ENCODE data around the gene TFAP2A. TPM values are rescaled to one million over a fixed set of nuclear protein-coding genes. Genes with fewer than 3 reads are reported as not detected.

Gene TFAP2A
- total and polyA plus RNA-seq, 7 experiments from 2014 or later: not detected

DNA sequence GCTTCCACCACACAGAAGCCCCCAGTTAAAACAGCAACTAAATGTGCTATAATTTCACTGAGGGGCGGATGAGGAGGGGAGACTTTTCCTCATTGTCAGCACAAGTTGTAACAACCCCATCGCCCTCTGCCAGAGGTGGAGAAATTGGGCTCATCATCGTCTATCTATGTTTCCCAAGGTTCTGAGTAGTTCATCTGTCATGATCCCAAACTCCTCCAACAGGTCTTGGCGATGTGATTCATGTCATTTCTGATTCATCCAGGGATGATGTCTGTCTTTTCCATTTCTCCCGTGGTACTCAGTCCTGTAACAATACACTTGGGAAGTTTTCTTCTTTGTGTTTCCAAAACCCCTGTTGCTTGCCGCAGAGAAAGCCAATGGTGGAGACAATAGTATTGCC lies 51.0 kb downstream of the TFAP2A start:
- Mint-ChIP-seq H3K27ac (no peak overlapping the region), H3K9me3 (peaks cover 0 to 25% (median 7%) of the 10 kb centered on the region in 11 donors), H3K36me3 (no peaks in the 10 kb centered on the region), H3K4me3 (no peak overlapping the region), H3K4me1 (no peaks in the 10 kb centered on the region), H3K27me3 (peaks cover 0 to 29% (median 16%) of the 10 kb centered on the region in 5 donors)
- no peaks in the 10 kb centered on the region for H3K27me3 ChIP-seq (ENCODE audit: control insufficient read depth in 2 of 2, insufficient read depth in 2 of 2, low read length in 2 of 2)
- no peak overlapping the region for H3K4me3 ChIP-seq (ENCODE audit: low read length)
- no peak for ATAC-seq
- DNase-seq: no peak
- ChIA-PET CTCF (no interaction called here), POLR2A (no interaction called here)
- no peaks in the 10 kb centered on the region for H3K36me3 ChIP-seq (ENCODE audit: control insufficient read depth in 2 of 3, insufficient read depth in 3 of 3, low read length in 3 of 3)
- intact Hi-C loops (cut with micrococcal nuclease): no loop called here
- peaks cover 0 to 5% (median 0%) of the 10 kb centered on the region in 3 experiments for H3K9me3 ChIP-seq (ENCODE audit: control insufficient read depth in 2 of 3, low read length in 3 of 3)
- H3K4me1 ChIP-seq (ENCODE audit: control insufficient read depth in 2 of 2, insufficient read depth in 2 of 2, low read length in 2 of 2): no peaks in the 10 kb centered on the region
- H3K27ac ChIP-seq (ENCODE audit: low read depth, low read length): no peak overlapping the region

- Histone ChIP-seq H3K9me3 (ENCODE audit: control insufficient read depth in 2 of 3, low read length in 3 of 3) (peaks cover 0 to 5% (median 0%) of the 10 kb centered on the region in 3 experiments), H3K36me3 (ENCODE audit: control insufficient read depth in 2 of 3, insufficient read depth in 3 of 3, low read length in 3 of 3) (no peaks in the 10 kb centered on the region), H3K27me3 (ENCODE audit: control insufficient read depth in 2 of 2, insufficient read depth in 2 of 2, low read length in 2 of 2) (no peaks in the 10 kb centered on the region), H3K27ac (ENCODE audit: low read depth, low read length) (no peak overlapping the region), H3K4me1 (ENCODE audit: control insufficient read depth in 2 of 2, insufficient read depth in 2 of 2, low read length in 2 of 2) (no peaks in the 10 kb centered on the region), H3K4me3 (ENCODE audit: low read length) (no peak overlapping the region)
- Mint-ChIP-seq H3K27me3 (peaks cover 0 to 24% (median 23%) of the 10 kb centered on the region in 5 donors), H3K9me3 (peaks cover 0 to 25% (median 7%) of the 10 kb centered on the region in 11 donors), H3K36me3 (peaks cover 0 to 4% (median 0%) of the 10 kb centered on the region in 5 donors), H3K4me1 (no peaks in the 10 kb centered on the region), H3K4me3 (no peak overlapping the region), H3K27ac (no peak overlapping the region)
- ChIA-PET POLR2A (no interaction called here), CTCF (no interaction called here)
- no peak for DNase-seq
- no peak for ATAC-seq
- intact Hi-C loops (cut with micrococcal nuclease): no loop called here
These were observed 52.6 kb downstream of the TFAP2A start for GRCh38 chr6:10362300-10362699.

GRCh38 chr6:10361428-10361827 lies 53.4 kb downstream of the TFAP2A start:
- ChIA-PET CTCF (no interaction called here), POLR2A (no interaction called here)
- no peaks in the 10 kb centered on the region for H3K36me3 ChIP-seq (ENCODE audit: control insufficient read depth in 2 of 3, insufficient read depth in 3 of 3, low read length in 3 of 3)
- ATAC-seq (no peak), DNase-seq (no peak)
- no peaks in the 10 kb centered on the region for H3K4me1 ChIP-seq (ENCODE audit: control insufficient read depth in 2 of 2, insufficient read depth in 2 of 2, low read length in 2 of 2)
- Mint-ChIP-seq H3K9me3 (peaks cover 0 to 23% (median 7%) of the 10 kb centered on the region in 11 donors), H3K27me3 (peaks cover 0 to 25% (median 16%) of the 10 kb centered on the region in 5 donors), H3K4me1 (no peaks in the 10 kb centered on the region), H3K4me3 (no peak overlapping the region), H3K27ac (no peak overlapping the region), H3K36me3 (peaks cover 0 to 4% (median 0%) of the 10 kb centered on the region in 5 donors)
- H3K9me3 ChIP-seq (ENCODE audit: control insufficient read depth in 2 of 3, low read length in 3 of 3): peaks cover 0 to 5% (median 0%) of the 10 kb centered on the region in 3 experiments
- no peaks in the 10 kb centered on the region for H3K27me3 ChIP-seq (ENCODE audit: control insufficient read depth in 2 of 2, insufficient read depth in 2 of 2, low read length in 2 of 2)
- intact Hi-C loops (cut with micrococcal nuclease): no loop called here
- H3K4me3 ChIP-seq (ENCODE audit: low read length): no peak overlapping the region
- H3K27ac ChIP-seq (ENCODE audit: low read depth, low read length): no peak overlapping the region

- no peak for ATAC-seq
- Histone ChIP-seq H3K4me3 (ENCODE audit: low read length) (no peak overlapping the region), H3K27me3 (ENCODE audit: control insufficient read depth in 2 of 2, insufficient read depth in 2 of 2, low read length in 2 of 2) (no peaks in the 10 kb centered on the region), H3K4me1 (ENCODE audit: control insufficient read depth in 2 of 2, insufficient read depth in 2 of 2, low read length in 2 of 2) (no peaks in the 10 kb centered on the region), H3K27ac (ENCODE audit: low read depth, low read length) (no peak overlapping the region), H3K36me3 (ENCODE audit: control insufficient read depth in 2 of 3, insufficient read depth in 3 of 3, low read length in 3 of 3) (no peaks in the 10 kb centered on the region), H3K9me3 (ENCODE audit: control insufficient read depth in 2 of 3, low read length in 3 of 3) (peaks cover 0 to 5% (median 0%) of the 10 kb centered on the region in 3 experiments)
- Mint-ChIP-seq H3K27ac (peak overlapping the region in 1 of 9 donors; percentile 62), H3K4me1 (no peaks in the 10 kb centered on the region), H3K36me3 (peaks cover 0 to 4% (median 0%) of the 10 kb centered on the region in 5 donors), H3K27me3 (peaks cover 4 to 24% (median 21%) of the 10 kb centered on the region in 5 donors), H3K4me3 (no peak overlapping the region), H3K9me3 (peaks cover 0 to 15% (median 6%) of the 10 kb centered on the region in 11 donors)
- intact Hi-C loops (cut with micrococcal nuclease): no loop called here
- ChIA-PET CTCF (no interaction called here), POLR2A (no interaction called here)
- no peak for DNase-seq
These were observed 55.3 kb downstream of the TFAP2A start for GRCh38 chr6:10359581-10359980.

- Mint-ChIP-seq H3K27me3 (peaks cover 4 to 25% (median 11%) of the 10 kb centered on the region in 5 donors), H3K27ac (no peak overlapping the region), H3K9me3 (peaks cover 0 to 12% (median 0%) of the 10 kb centered on the region in 11 donors), H3K4me3 (no peak overlapping the region), H3K4me1 (no peaks in the 10 kb centered on the region), H3K36me3 (peaks cover 0 to 4% (median 0%) of the 10 kb centered on the region in 5 donors)
- no peaks in the 10 kb centered on the region for H3K27me3 ChIP-seq (ENCODE audit: control insufficient read depth in 2 of 2, insufficient read depth in 2 of 2, low read length in 2 of 2)
- H3K9me3 ChIP-seq (ENCODE audit: control insufficient read depth in 2 of 3, low read length in 3 of 3): no peaks in the 10 kb centered on the region
- intact Hi-C loops (cut with micrococcal nuclease): no loop called here
- no peak overlapping the region for H3K27ac ChIP-seq (ENCODE audit: low read depth, low read length)
- POLR2A ChIA-PET: no interaction called here
- ATAC-seq (no peak), DNase-seq (no peak)
- H3K36me3 ChIP-seq (ENCODE audit: control insufficient read depth in 2 of 3, insufficient read depth in 3 of 3, low read length in 3 of 3): no peaks in the 10 kb centered on the region
- H3K4me1 ChIP-seq (ENCODE audit: control insufficient read depth in 2 of 2, insufficient read depth in 2 of 2, low read length in 2 of 2): no peaks in the 10 kb centered on the region
- CTCF ChIA-PET: no interaction called here
- no peak overlapping the region for H3K4me3 ChIP-seq (ENCODE audit: low read length)
These were observed 59.7 kb downstream of the TFAP2A start for GRCh38 chr6:10355115-10355702.

DNA sequence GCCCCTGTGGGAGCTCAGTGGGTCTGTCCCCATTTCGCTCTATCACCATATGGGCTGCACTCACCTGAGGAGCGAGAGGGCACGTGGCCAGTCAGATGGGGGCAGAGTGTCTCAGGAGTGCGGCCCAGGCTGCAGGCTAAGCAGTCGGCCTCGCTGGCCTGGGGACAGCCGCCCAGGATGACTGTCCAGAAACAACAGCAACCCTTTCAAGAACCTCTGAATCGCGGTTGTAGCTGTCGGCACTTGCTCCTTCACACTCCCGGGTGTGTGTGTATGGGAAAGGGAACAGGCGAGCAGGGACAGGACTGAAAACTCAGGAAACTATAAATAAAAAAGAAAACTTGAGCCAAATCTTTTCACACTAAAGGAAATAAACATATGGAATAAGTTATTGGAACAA lies 63.1 kb downstream of the TFAP2A start:
- Histone ChIP-seq H3K9me3 (ENCODE audit: control insufficient read depth in 2 of 3, low read length in 3 of 3) (no peaks in the 10 kb centered on the region), H3K27me3 (ENCODE audit: control insufficient read depth in 2 of 2, insufficient read depth in 2 of 2, low read length in 2 of 2) (no peaks in the 10 kb centered on the region), H3K4me1 (ENCODE audit: control insufficient read depth in 2 of 2, insufficient read depth in 2 of 2, low read length in 2 of 2) (no peaks in the 10 kb centered on the region), H3K36me3 (ENCODE audit: control insufficient read depth in 2 of 3, insufficient read depth in 3 of 3, low read length in 3 of 3) (no peaks in the 10 kb centered on the region), H3K27ac (ENCODE audit: low read depth, low read length) (no peak overlapping the region), H3K4me3 (ENCODE audit: low read length) (no peak overlapping the region)
- Mint-ChIP-seq H3K4me3 (no peak overlapping the region), H3K36me3 (no peaks in the 10 kb centered on the region), H3K4me1 (no peaks in the 10 kb centered on the region), H3K27ac (no peak overlapping the region), H3K9me3 (peaks cover 0 to 16% (median 0%) of the 10 kb centered on the region in 11 donors), H3K27me3 (peaks cover 4 to 29% (median 14%) of the 10 kb centered on the region in 5 donors)
- DNase-seq (no peak), ATAC-seq (no peak)
- ChIA-PET POLR2A (no interaction called here), CTCF (no interaction called here)
- intact Hi-C loops (cut with micrococcal nuclease): no loop called here

DNA sequence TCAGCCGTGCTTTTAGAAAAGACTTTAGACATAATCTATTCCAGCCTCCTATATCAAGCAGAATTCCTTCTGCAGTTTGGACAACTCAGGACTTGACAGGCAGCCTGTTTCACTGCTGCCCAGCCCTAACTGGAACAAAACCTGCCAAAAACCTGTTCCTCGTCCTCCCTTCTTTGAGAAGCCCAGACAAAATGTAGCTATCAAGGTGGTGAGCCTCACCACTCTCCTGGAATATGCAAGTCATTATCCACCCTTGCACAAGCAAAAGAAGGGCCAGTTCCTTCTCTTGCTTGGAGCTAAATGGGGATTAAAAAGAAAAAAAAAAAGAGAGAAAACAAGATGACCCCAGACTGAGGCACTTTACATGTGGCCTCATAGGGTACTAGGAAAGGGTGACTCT lies 64.2 kb downstream of the TFAP2A start:
- no peaks in the 10 kb centered on the region for H3K27me3 ChIP-seq (ENCODE audit: control insufficient read depth in 2 of 2, insufficient read depth in 2 of 2, low read length in 2 of 2)
- Mint-ChIP-seq H3K9me3 (peaks cover 0 to 17% (median 0%) of the 10 kb centered on the region in 11 donors), H3K4me3 (no peak overlapping the region), H3K36me3 (no peaks in the 10 kb centered on the region), H3K27me3 (peaks cover 4 to 26% (median 10%) of the 10 kb centered on the region in 5 donors), H3K4me1 (no peaks in the 10 kb centered on the region), H3K27ac (no peak overlapping the region)
- H3K36me3 ChIP-seq (ENCODE audit: control insufficient read depth in 2 of 3, insufficient read depth in 3 of 3, low read length in 3 of 3): no peaks in the 10 kb centered on the region
- ATAC-seq (no peak), DNase-seq (no peak)
- no peaks in the 10 kb centered on the region for H3K9me3 ChIP-seq (ENCODE audit: control insufficient read depth in 2 of 3, low read length in 3 of 3)
- no peak overlapping the region for H3K4me3 ChIP-seq (ENCODE audit: low read length)
- no peak overlapping the region for H3K27ac ChIP-seq (ENCODE audit: low read depth, low read length)
- CTCF ChIA-PET: no interaction called here
- no peaks in the 10 kb centered on the region for H3K4me1 ChIP-seq (ENCODE audit: control insufficient read depth in 2 of 2, insufficient read depth in 2 of 2, low read length in 2 of 2)
- POLR2A ChIA-PET: no interaction called here
- intact Hi-C loops (cut with micrococcal nuclease): no loop called here
